IPS-11a (cell line): ENCODE results near the gene VPREB1.
"Not testable (repeated sequence)": the region's sequence is repeated elsewhere in the genome, so short reads cannot be mapped to it uniquely, and the experiment has no call there.

Source experiments
- H3K4me3 ChIP-seq: one replicate; pipeline ENCODE4 v1.5.1; 2013; ENCODE audit warnings: low read depth, low read length, control low read depth

VPREB1 gene

GRCh38 chr22:22213231-22213630 lies 31.4 kb upstream of the VPREB1 start:
- H3K4me3 ChIP-seq, result no peak overlapping the region

- no peak overlapping the region for H3K4me3 ChIP-seq
Measured at GRCh38 chr22:22214819-22215329, 29.7 kb upstream of the VPREB1 start.

- no peak overlapping the region for H3K4me3 ChIP-seq
Measured at GRCh38 chr22:22215659-22216449, 28.7 kb upstream of the VPREB1 start.

GRCh38 chr22:22216450-22216959 lies 28.1 kb upstream of the VPREB1 start:
- H3K4me3 ChIP-seq, result no peak overlapping the region

GRCh38 chr22:22218302-22218701 lies 26.3 kb upstream of the VPREB1 start:
- H3K4me3 ChIP-seq, result no peak overlapping the region

GRCh38 chr22:22219140-22219996 lies 25.2 kb upstream of the VPREB1 start:
- no peak overlapping the region for H3K4me3 ChIP-seq

- H3K4me3 ChIP-seq, result not testable (repeated sequence)
Measured at GRCh38 chr22:22221043-22221442, 23.5 kb upstream of the VPREB1 start.

- no peak overlapping the region for H3K4me3 ChIP-seq
Measured at GRCh38 chr22:22226448-22227187, 18.0 kb upstream of the VPREB1 start.

- H3K4me3 ChIP-seq, result no peak overlapping the region
Measured at GRCh38 chr22:22228421-22228820, 16.2 kb upstream of the VPREB1 start.

- no peak overlapping the region for H3K4me3 ChIP-seq
Measured at GRCh38 chr22:22228921-22229320, 15.7 kb upstream of the VPREB1 start.

- no peak overlapping the region for H3K4me3 ChIP-seq
Measured at GRCh38 chr22:22229683-22230420, 14.7 kb upstream of the VPREB1 start.

GRCh38 chr22:22230438-22230837 lies 14.1 kb upstream of the VPREB1 start:
- no peak overlapping the region for H3K4me3 ChIP-seq

GRCh38 chr22:22233081-22233480 lies 11.5 kb upstream of the VPREB1 start:
- H3K4me3 ChIP-seq, result no peak overlapping the region

GRCh38 chr22:22235558-22235957 lies 9.0 kb upstream of the VPREB1 start:
- no peak overlapping the region for H3K4me3 ChIP-seq

GRCh38 chr22:22237521-22237920 lies 7.1 kb upstream of the VPREB1 start:
- no peak overlapping the region for H3K4me3 ChIP-seq

- H3K4me3 ChIP-seq, result no peak overlapping the region
Measured at GRCh38 chr22:22239311-22239939, 5.2 kb upstream of the VPREB1 start.

GRCh38 chr22:22241554-22241898 lies 3.1 kb upstream of the VPREB1 start:
- H3K4me3 ChIP-seq, result no peak overlapping the region

GRCh38 chr22:22242488-22242887 lies 2.1 kb upstream of the VPREB1 start:
- H3K4me3 ChIP-seq, result no peak overlapping the region

- H3K4me3 ChIP-seq, result no peak overlapping the region
Measured at GRCh38 chr22:22243033-22243680, 1.4 kb upstream of the VPREB1 start.
